Pulmonary artery endothelial cell (primary cell): ENCODE measurements around the gene DTX1. TPM values are rescaled to one million over a fixed set of nuclear protein-coding genes. Genes with fewer than 3 reads are reported as not detected.

Experiments
- DNase-seq: peaks from one replicate; pipeline ENCODE4 v3.0.0-alpha.2; 2011; ENCODE audit warnings: low read depth, low spot score
- total RNA-seq: library from RNA; depleted of rRNA; stranded (reverse); fragments of >200 nt; gene quantifications from 2 replicates; pipeline ENCODE4 v1.2.3, GENCODE V29; 2014

DTX1 gene
- total RNA-seq, 1 donor from 2014 or later = not detected

- no peak for DNase-seq
Measured at GRCh38 chr12:113071135-113072112, 14.9 kb downstream of the DTX1 start.

- no peak for DNase-seq
Measured at GRCh38 chr12:113072136-113072535, 15.6 kb downstream of the DTX1 start.

DNA sequence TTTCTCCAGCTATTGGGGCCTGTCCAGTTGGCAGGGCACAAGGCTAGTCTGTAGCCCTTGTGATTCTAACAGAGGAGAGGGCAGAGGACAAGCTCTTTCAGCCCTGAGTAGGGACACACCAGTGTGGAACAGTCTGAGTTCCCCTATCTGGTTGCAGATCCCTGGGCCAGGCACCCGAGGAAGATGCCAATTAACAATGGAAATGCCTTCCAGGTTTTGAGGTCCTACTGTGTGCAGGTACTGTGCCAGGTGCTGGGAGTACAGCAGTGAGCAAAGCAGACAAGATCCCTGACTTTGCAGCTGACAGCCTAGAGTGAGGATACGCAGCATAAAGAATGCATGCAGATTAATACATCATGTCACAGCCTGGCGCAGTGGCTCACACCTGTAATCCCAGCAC, 17.1 kb downstream of the DTX1 start:
- DNase-seq = no peak

GRCh38 chr12:113075137-113075683, 18.7 kb downstream of the DTX1 start:
- DNase-seq = no peak

- no peak for DNase-seq
Measured at GRCh38 chr12:113077057-113077858, 20.7 kb downstream of the DTX1 start.

DNA sequence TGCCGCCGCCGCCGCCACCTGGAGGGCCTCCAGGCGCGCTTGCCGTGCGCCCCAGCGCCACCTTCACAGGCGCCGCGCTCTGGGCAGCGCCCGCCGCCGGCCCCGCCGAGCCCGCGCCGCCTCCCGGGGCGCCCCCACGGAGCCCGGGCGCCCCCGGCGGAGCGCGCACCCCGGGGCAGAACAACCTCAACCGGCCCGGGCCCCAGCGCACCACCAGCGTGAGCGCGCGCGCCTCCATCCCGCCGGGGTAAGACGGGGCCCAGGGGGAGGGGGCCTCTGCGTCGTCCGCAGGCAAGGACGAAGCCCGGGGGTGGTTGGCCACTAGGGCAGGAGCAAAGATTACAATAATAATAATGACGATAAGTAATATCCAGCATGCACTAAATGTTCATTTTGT, 21.3 kb downstream of the DTX1 start:
- no peak for DNase-seq

GRCh38 chr12:113081873-113082272, 25.3 kb downstream of the DTX1 start:
- no peak for DNase-seq

GRCh38 chr12:113082486-113083148, 26.1 kb downstream of the DTX1 start:
- no peak for DNase-seq

- no peak for DNase-seq
Measured at GRCh38 chr12:113083863-113084435, 27.4 kb downstream of the DTX1 start.

DNA sequence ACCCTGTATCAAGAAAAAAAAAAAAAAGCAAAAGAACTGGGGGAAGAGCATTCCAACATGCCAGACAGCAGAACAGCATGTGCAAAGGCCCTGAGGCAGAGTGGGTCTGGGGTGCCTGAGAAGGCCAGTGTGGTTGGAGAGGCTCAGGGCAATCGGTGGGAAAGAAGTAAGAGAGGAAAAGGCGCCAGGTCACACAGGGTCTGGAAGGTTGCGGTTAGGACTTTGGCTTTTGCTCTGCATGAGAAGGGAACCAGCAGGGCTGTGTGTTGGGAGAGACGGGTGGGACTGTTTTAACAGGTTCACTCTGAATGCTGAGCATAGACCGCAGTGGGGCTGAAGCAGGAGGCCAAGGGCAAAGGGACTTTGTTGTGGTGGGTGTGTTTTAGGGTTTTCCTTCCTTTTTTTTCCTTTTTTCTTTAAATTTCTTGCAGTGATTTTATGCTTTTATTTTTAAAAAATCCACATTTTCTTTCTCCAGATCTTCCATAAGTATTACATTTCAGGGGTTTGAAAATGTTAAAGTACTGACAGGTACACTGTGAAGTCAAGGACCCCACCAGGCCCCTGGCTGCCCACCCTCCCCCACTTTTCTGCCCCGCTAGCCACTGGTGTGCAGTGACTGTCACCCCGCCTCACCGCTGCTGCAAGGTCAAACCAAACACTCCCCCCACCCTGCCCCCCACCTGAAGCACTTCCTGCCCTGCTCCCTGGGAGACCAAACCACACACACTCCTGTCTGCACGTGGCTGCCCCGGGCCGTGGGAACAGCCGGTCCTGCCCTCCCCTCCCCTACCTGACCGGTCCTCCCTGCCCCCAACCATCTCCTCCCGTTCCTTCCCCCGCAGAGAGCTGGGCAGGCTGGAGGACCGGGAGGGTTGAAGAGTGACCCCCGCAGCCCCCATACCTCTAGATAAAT, 30.0 kb downstream of the DTX1 start:
- DNase-seq = no peak

- DNase-seq = no peak
Measured at GRCh38 chr12:113087193-113087592, 30.7 kb downstream of the DTX1 start.

- DNase-seq = no peak
Measured at GRCh38 chr12:113088037-113088436, 31.5 kb downstream of the DTX1 start.

DNA sequence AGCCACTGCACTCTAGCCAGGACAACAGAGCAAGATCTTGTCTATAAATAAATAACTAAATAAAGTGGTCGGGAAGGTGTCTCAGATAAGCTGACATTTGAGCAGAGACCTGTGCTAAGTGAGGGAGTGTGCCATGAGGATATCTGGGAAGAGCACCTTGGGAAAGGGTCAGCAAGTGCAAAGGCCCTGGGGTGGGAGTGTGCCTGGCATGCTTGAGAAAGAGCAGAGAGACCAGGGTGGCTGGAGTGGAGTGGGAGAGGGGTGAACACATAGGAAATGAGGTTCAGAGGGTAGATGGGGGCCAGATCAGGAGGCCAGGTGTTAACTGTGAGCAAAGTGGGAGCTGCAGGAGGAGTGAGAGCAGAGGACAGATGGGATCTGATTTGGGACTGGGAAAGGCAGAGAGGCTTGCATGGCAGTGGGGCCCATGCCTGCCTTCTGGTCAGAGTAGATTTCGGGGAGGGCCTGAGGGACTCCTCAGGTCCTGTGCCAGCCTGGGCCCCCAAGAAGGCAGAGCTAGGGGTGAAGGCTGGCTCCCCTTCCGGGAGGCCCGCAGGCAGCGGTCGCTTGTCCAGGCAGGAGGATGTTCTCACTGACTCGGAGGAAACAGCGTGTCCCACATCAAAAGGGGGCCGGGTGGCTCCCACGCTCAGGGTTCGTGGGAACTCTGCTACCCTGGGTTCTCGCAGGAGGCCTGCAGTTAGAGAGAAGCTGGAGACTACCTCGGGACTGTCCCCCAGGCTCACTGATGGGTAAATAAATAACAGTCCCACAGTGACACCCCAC, 32.6 kb downstream of the DTX1 start:
- DNase-seq = no peak

GRCh38 chr12:113089839-113090238, 33.3 kb downstream of the DTX1 start:
- no peak for DNase-seq

DNA sequence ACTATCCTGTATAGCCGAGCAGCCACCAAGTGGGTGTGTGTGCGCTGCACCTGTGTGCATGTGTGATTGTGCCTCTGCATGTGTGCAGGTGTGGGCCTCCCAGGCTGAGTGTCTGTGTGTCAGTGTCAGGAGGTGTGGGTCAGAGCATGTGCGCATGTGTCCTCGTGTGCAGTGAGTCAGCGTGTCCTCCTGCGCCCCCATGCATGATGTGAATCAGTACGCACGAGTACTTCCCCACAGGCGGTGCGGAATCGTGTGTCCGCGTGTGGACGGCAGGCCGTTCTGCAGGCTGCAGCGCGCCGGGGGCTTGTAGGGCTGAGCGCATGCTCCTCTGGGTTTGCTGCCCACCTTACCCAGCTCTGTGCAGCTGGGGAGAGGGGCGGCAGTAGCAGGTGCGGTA, 34.2 kb downstream of the DTX1 start:
- no peak for DNase-seq

DNA sequence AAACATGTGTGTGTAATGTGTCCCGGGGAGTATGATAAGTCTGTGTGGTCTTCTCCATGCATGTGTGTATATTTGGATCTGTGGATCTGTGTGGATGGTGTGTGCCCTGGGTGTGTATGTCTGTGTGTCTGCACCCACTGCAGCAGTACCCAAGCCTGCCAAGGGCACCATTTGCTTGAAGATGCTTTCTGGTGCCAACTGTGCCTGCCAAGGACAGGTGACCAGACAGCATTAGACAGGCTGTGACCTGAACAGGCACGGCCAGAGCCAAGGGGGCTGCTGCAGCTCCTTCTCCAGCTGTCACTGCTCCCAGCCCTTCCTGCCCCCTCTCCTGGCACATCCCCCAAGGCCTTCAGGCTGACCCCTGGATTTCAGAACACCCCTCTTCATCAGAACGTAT, 35.0 kb downstream of the DTX1 start:
- no peak for DNase-seq

GRCh38 chr12:113092607-113093408, 36.3 kb downstream of the DTX1 start:
- no peak for DNase-seq

- DNase-seq = no peak
Measured at GRCh38 chr12:113093409-113094101, 37.0 kb downstream of the DTX1 start.
